Keratinocyte (primary cell): Measurements from ENCODE around the gene VPS25. TPM values are rescaled to one million over a fixed set of nuclear protein-coding genes. Genes with fewer than 3 reads are reported as not detected.

Source experiments
- DNase-seq: peaks from one replicate; pipeline ENCODE4 v3.0.0-alpha.2; 2011; ENCODE audit warnings: low read depth, missing footprints, low spot score
- FAIRE-seq: peaks from 2 replicates; lab custom pipeline; 2011; peaks lifted over from hg19 to GRCh38; lab: Jason Lieb, UNC
- H2AFZ ChIP-seq: 2 replicates; pipeline ENCODE4 v1.6.0; 2012; ENCODE audit warnings: low read length, control low read depth, inconsistent platforms; ENCODE audit not compliant: control insufficient read depth
- H3K27ac ChIP-seq: 2 replicates; pipeline ENCODE4 v1.5.1; 2011; ENCODE audit warnings: low read length; ENCODE audit not compliant: control insufficient read depth, insufficient read depth
- H3K27me3 ChIP-seq: 3 replicates; pipeline ENCODE4 v1.6.0; 2011; ENCODE audit warnings: low read length; ENCODE audit not compliant: control insufficient read depth, insufficient read depth; ENCODE audit errors: extremely low read depth
- H3K36me3 ChIP-seq, 2 experiments: 2 replicates in 1 of 2; 3 replicates in 1 of 2; pipeline ENCODE4 v1.5.1; 2011; ENCODE audit warnings: low read length in 2 of 2, mild to moderate bottlenecking in 1 of 2; ENCODE audit not compliant: control insufficient read depth in 2 of 2, insufficient read depth in 2 of 2; ENCODE audit errors: extremely low read depth in 1 of 2
- H3K4me1 ChIP-seq: 3 replicates; pipeline ENCODE4 v1.5.1; 2011; ENCODE audit warnings: low read length; ENCODE audit not compliant: control insufficient read depth, insufficient read depth; ENCODE audit errors: extremely low read depth
- H3K4me2 ChIP-seq: 3 replicates; pipeline ENCODE4 v1.6.0; 2011; ENCODE audit warnings: low read depth, low read length; ENCODE audit not compliant: control insufficient read depth, insufficient read depth; ENCODE audit errors: extremely low read depth
- H3K4me3 ChIP-seq, 3 experiments: fragments of 200-600 bp in 1 of 3; sonication (generic) in 1 of 3; 2 replicates in 2 of 3; 3 replicates in 1 of 3; pipeline ENCODE4 v1.5.1; 2011 to 2016; ENCODE audit warnings: low read length in 3 of 3, mild to moderate bottlenecking in 3 of 3, control low read depth in 2 of 3, inconsistent platforms in 1 of 3, low read depth in 1 of 3, mixed read lengths in 1 of 3, mixed run types in 1 of 3, moderate library complexity in 1 of 3; ENCODE audit not compliant: control insufficient read depth in 2 of 3, insufficient read depth in 2 of 3; ENCODE audit errors: extremely low read depth in 1 of 3
- H3K79me2 ChIP-seq: 2 replicates; pipeline ENCODE4 v1.6.0; 2012; ENCODE audit warnings: low read length; ENCODE audit not compliant: control insufficient read depth, insufficient read depth
- H3K9ac ChIP-seq: 3 replicates; pipeline ENCODE4 v1.6.0; 2011; ENCODE audit warnings: low read length; ENCODE audit not compliant: control insufficient read depth, insufficient read depth; ENCODE audit errors: extremely low read depth
- H3K9me1 ChIP-seq: 3 replicates; pipeline ENCODE4 v1.6.0; 2011; ENCODE audit warnings: low read length; ENCODE audit not compliant: control insufficient read depth, insufficient read depth; ENCODE audit errors: extremely low read depth
- H3K9me3 ChIP-seq: 2 replicates; pipeline ENCODE4 v1.5.1; 2012; ENCODE audit warnings: low read depth, low read length; ENCODE audit not compliant: control insufficient read depth
- H4K20me1 ChIP-seq: 3 replicates; pipeline ENCODE4 v1.6.0; 2011; ENCODE audit warnings: low read length; ENCODE audit not compliant: control insufficient read depth, insufficient read depth; ENCODE audit errors: extremely low read depth
- EZH2 ChIP-seq: IDR thresholded peaks from one replicate; pipeline ENCODE4 v1.6.1; 2012; ENCODE audit warnings: inconsistent platforms, mild to moderate bottlenecking, low read length, moderate library complexity
- dilution Hi-C: fragments of 300-500 bp; cut with MboI; formaldehyde crosslinking; loops from one replicate; pipeline ENCODE4 v1.7.0; 2020; ENCODE audit warnings: low sequenced_read_pairs; ENCODE audit not compliant: extremely low pct_ligation_motif_present
- polyA plus RNA-seq, 5 experiments: library from polyadenylated mRNA; depleted of rRNA in 3 of 5; stranded (reverse) in 3 of 5; stranded (forward) in 1 of 5; unstranded in 1 of 5; fragments of >200 nt; gene quantifications; 1 replicate in 1 of 5; 2 replicates in 3 of 5; 3 replicates in 1 of 5; pipeline versions ENCODE4 v1.2.1 to v1.2.3, GENCODE V29; 2011 to 2012; ENCODE audit warnings: missing spikeins in 2 of 5, low read depth in 1 of 5, low replicate concordance in 1 of 5
- small RNA-seq, 3 experiments: library from RNA; depleted of rRNA; stranded (forward); fragments of <200 nt; gene quantifications; one replicate each; pipeline ENCODE3, GENCODE V24; 2012; ENCODE audit warnings: low read depth in 3 of 3, low replicate concordance in 1 of 3; ENCODE audit not compliant: insufficient read length in 3 of 3
- TF ChIP-seq, protein P1 (sequence below), 3 experiments: IDR thresholded peaks in 1 of 3; conservative IDR thresholded peaks in 1 of 3; optimal IDR thresholded peaks in 1 of 3; 2 replicates in 2 of 3; 3 replicates in 1 of 3; pipeline versions ENCODE3 to v1.5.1; 2011; ENCODE audit warnings: low read length in 3 of 3, mild to moderate bottlenecking in 3 of 3, moderate library complexity in 2 of 3, control low read depth in 1 of 3, inconsistent platforms in 1 of 3; ENCODE audit not compliant: insufficient read depth in 2 of 3; ENCODE audit errors: extremely low read depth in 1 of 3

The VPS25 gene
- polyA plus RNA-seq, 1 donor (not counting 4 experiments of a cell fraction or from before 2014, with no cell fraction given), result 122 TPM

DNA sequence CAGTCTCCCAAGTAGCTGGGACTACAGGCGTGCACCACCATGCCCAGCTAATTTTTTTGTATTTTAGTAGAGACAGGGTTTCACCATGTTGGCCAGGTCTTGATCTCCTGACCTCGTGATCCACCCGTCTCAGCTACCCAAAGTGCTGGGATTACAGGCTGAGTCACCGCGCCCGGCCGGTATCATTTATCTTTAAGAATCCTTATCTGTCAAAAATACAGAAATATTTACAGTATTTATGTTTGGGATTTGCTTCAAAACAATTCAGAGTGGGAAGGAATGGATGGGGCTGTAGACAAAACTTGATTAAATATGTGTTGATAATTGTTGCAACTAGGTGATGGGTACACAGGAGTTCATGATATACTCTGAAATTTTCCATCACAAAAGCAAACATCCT, 47.9 kb downstream of the VPS25 start:
- Histone ChIP-seq H3K4me3 (no peak overlapping the region), H3K9ac (no peak overlapping the region), H3K27ac (no peak overlapping the region), H3K36me3 (peaks cover 25 to 28% of the 10 kb centered on the region in 2 experiments), H4K20me1 (no peaks in the 10 kb centered on the region), H3K27me3 (no peaks in the 10 kb centered on the region), H3K79me2 (peaks cover 26% of the 10 kb centered on the region), H3K4me2 (no peak overlapping the region), H3K9me3 (no peaks in the 10 kb centered on the region), H3K4me1 (peaks cover 6% of the 10 kb centered on the region), H3K9me1 (no peaks in the 10 kb centered on the region), H2AFZ (no peak overlapping the region)
- FAIRE-seq (no peak), DNase-seq (no peak)
- no peak for TF ChIP-seq EZH2
- dilution Hi-C loops, result no loop called here

DNA sequence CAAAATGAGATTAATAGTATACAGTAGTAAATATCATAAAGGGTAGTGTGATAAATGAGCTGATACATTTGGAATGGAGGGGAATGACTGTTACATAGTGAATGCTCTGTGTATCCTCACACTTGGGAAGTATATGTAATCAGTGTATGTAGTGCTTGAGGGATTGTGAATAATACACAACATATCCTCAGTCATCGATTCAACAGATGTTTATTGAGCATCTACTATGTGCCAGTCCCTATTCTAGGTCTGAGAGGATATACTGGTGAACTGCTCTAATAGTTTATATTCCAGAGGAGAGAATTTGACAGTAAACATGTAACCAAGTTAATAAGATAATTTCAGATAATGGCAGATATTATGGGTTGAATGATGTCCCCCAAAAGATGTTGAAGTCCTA, 54.2 kb downstream of the VPS25 start:
- dilution Hi-C loops, result loop anchor here (25.0 kb wide), 1 partner anchor 110 kb away; no protein-coding TSS in a partner anchor
- TF ChIP-seq, protein P1, sequence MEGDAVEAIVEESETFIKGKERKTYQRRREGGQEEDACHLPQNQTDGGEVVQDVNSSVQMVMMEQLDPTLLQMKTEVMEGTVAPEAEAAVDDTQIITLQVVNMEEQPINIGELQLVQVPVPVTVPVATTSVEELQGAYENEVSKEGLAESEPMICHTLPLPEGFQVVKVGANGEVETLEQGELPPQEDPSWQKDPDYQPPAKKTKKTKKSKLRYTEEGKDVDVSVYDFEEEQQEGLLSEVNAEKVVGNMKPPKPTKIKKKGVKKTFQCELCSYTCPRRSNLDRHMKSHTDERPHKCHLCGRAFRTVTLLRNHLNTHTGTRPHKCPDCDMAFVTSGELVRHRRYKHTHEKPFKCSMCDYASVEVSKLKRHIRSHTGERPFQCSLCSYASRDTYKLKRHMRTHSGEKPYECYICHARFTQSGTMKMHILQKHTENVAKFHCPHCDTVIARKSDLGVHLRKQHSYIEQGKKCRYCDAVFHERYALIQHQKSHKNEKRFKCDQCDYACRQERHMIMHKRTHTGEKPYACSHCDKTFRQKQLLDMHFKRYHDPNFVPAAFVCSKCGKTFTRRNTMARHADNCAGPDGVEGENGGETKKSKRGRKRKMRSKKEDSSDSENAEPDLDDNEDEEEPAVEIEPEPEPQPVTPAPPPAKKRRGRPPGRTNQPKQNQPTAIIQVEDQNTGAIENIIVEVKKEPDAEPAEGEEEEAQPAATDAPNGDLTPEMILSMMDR (optimal IDR thresholded peaks at IDR 0.05 in 1 of 3, IDR thresholded peaks at IDR 0.05 in 1 of 3, conservative IDR thresholded peaks at IDR 0.05 in 1 of 3; ENCODE audit: extremely low read depth in 1 of 3, insufficient read depth in 2 of 3, low read length in 3 of 3), result no peak
- no peak for TF ChIP-seq EZH2
- DNase-seq, result no peak
- H3K4me2 ChIP-seq, result no peak overlapping the region
- H3K27ac ChIP-seq, result no peak overlapping the region
- H3K27me3 ChIP-seq, result no peaks in the 10 kb centered on the region
- H3K4me3 ChIP-seq, result no peak overlapping the region
- no peak for FAIRE-seq
- H4K20me1 ChIP-seq, result no peaks in the 10 kb centered on the region
- no peaks in the 10 kb centered on the region for H3K9me1 ChIP-seq
- no peaks in the 10 kb centered on the region for H3K36me3 ChIP-seq
- peaks cover 15% of the 10 kb centered on the region for H3K79me2 ChIP-seq
- no peaks in the 10 kb centered on the region for H3K9me3 ChIP-seq
- H2AFZ ChIP-seq, result no peak overlapping the region
- H3K9ac ChIP-seq, result no peak overlapping the region
- H3K4me1 ChIP-seq, result peaks cover 12% of the 10 kb centered on the region

Small RNA genes lying within 50 kb of the gene (small RNA-seq; reads per million reads assigned to genes)
- gene HMGN2P15, result 0 reads per million in 3 experiments
- gene MIR6781, result 0 to 0.07 (median 0) reads per million in 3 experiments

Other genes with a start within 250 kb of the VPS25 start
- gene NAGLU, start 237.2 kb upstream of the VPS25 start, polyA plus RNA-seq, result 6.9 to 13.1 TPM (median 10.8 TPM) in 3 replicates
- 3.6 to 14.7 TPM (median 5.3 TPM) in 3 replicates for gene HSD17B1, start 220.5 kb upstream of the VPS25 start, polyA plus RNA-seq
- 25.9 to 49.8 TPM (median 26.2 TPM) in 3 replicates for gene COASY, start 211.3 kb upstream of the VPS25 start, polyA plus RNA-seq
- 39.2 to 45.1 TPM (median 39.5 TPM) in 3 replicates for gene MLX, start 206.3 kb upstream of the VPS25 start, polyA plus RNA-seq
- gene PSMC3IP, start 195.7 kb upstream of the VPS25 start, polyA plus RNA-seq, result 2.4 to 7.8 TPM (median 7.7 TPM) in 3 replicates
- 25.2 to 49.5 TPM (median 32.5 TPM) in 3 replicates for gene RETREG3, start 164.1 kb upstream of the VPS25 start, polyA plus RNA-seq
- gene TUBG1, start 163.8 kb upstream of the VPS25 start, polyA plus RNA-seq, result 35.1 to 141 TPM (median 54.8 TPM) in 3 replicates
- gene TUBG2, start 114.2 kb upstream of the VPS25 start, polyA plus RNA-seq, result 13.5 to 17.8 TPM (median 14.5 TPM) in 3 replicates
- 3.1 to 10.7 TPM (median 4.9 TPM) in 3 replicates for gene PLEKHH3, start 96.5 kb upstream of the VPS25 start, polyA plus RNA-seq
- 0.02 to 0.05 TPM (median 0.03 TPM) in 3 replicates for gene CCR10, start 91.6 kb upstream of the VPS25 start, polyA plus RNA-seq
- gene CNTNAP1, start 90.9 kb upstream of the VPS25 start, polyA plus RNA-seq, result 0.46 to 2.0 TPM (median 0.71 TPM) in 3 replicates
- 13.6 to 18.4 TPM (median 18.3 TPM) in 3 replicates for gene EZH1, start 28.4 kb upstream of the VPS25 start, polyA plus RNA-seq
- 0.19 TPM in 1 of 3 replicates, not detected in the others for gene RAMP2, start 12.2 kb upstream of the VPS25 start, polyA plus RNA-seq
- 0.03 to 0.10 TPM (median 0.04 TPM) in 3 replicates for gene WNK4, start 7.2 kb downstream of the VPS25 start, polyA plus RNA-seq
- gene COA3, start 25.3 kb downstream of the VPS25 start, polyA plus RNA-seq, result 83.6 to 97.8 TPM (median 92.4 TPM) in 3 replicates
- gene CNTD1, start 25.4 kb downstream of the VPS25 start, polyA plus RNA-seq, result not detected in 3 replicates
- 71.6 to 94.2 TPM (median 89.8 TPM) in 3 replicates for gene BECN1, start 50.8 kb downstream of the VPS25 start, polyA plus RNA-seq
- 108 to 257 TPM (median 190 TPM) in 3 replicates for gene PSME3, start 59.9 kb downstream of the VPS25 start, polyA plus RNA-seq
- 0.73 to 1.5 TPM (median 0.94 TPM) in 3 replicates for gene AOC2, start 71.1 kb downstream of the VPS25 start, polyA plus RNA-seq
- gene AOC3, start 77.8 kb downstream of the VPS25 start, polyA plus RNA-seq, result 0.18 to 0.30 TPM (median 0.22 TPM) in 3 replicates
- gene G6PC1, start 127.3 kb downstream of the VPS25 start, polyA plus RNA-seq, result not detected in 3 replicates
- gene AARSD1, start 191.0 kb downstream of the VPS25 start, polyA plus RNA-seq, result 38.5 to 49.3 TPM (median 45.0 TPM) in 3 replicates
- gene PTGES3L, start 206.6 kb downstream of the VPS25 start, polyA plus RNA-seq, result 0.19 to 0.44 TPM (median 0.37 TPM) in 3 replicates
- gene RUNDC1, start 207.1 kb downstream of the VPS25 start, polyA plus RNA-seq, result 10.8 to 12.8 TPM (median 11.1 TPM) in 3 replicates
- 4,091 to 7,614 TPM (median 7,074 TPM) in 3 replicates for gene RPL27, start 225.0 kb downstream of the VPS25 start, polyA plus RNA-seq
- gene IFI35, start 233.3 kb downstream of the VPS25 start, polyA plus RNA-seq, result 22.0 to 34.8 TPM (median 27.6 TPM) in 3 replicates
- 151 to 186 TPM (median 183 TPM) in 3 replicates for gene VAT1, start 248.9 kb downstream of the VPS25 start, polyA plus RNA-seq